ENCODE data around the gene ANXA2. TPM values are rescaled to one million over a fixed set of nuclear protein-coding genes. Genes with fewer than 3 reads are reported as not detected.
A peak's percentile ranks its signal among the peaks of the same experiment; 100 is the strongest.

ANXA2 gene
- total RNA-seq, 2 donors from 2014 or later = 355 to 392 TPM

- H3K4me1 Mint-ChIP-seq = peaks cover 16% of the 10 kb centered on the region
- Histone ChIP-seq H3K4me3 (ENCODE audit: low read length) (no peak overlapping the region), H3K9me3 (ENCODE audit: control insufficient read depth, low read length) (no peaks in the 10 kb centered on the region), H3K4me1 (ENCODE audit: control insufficient read depth, insufficient read depth, low read length) (no peaks in the 10 kb centered on the region), H3K27ac (ENCODE audit: low read depth, low read length) (no peak overlapping the region), H3K27me3 (ENCODE audit: control insufficient read depth, insufficient read depth, low read length, poor library complexity, severe bottlenecking) (no peaks in the 10 kb centered on the region), H3K9ac (ENCODE audit: extremely low read depth, low read length, poor library complexity, severe bottlenecking) (no peak overlapping the region), H3K36me3 (ENCODE audit: control insufficient read depth, insufficient read depth, low read length) (peaks cover 48% of the 10 kb centered on the region)
- no peak overlapping the region for H3K4me3 Mint-ChIP-seq
- WGBS, 2 experiments (ENCODE audit: insufficient coverage in 1 of 2, insufficient read length in 1 of 2) = 90 to 100% methylated on average over 2 of the region's 2 CpGs
- H3K36me3 Mint-ChIP-seq (ENCODE audit: low read depth) = peaks cover 20% of the 10 kb centered on the region
- no peak for TF ChIP-seq CTCF (conservative IDR thresholded peaks at IDR 0.05)
- H3K27ac Mint-ChIP-seq = no peak overlapping the region
- no peak for DNase-seq
- H3K9me3 Mint-ChIP-seq = no peaks in the 10 kb centered on the region
- no peaks in the 10 kb centered on the region for H3K27me3 Mint-ChIP-seq (ENCODE audit: insufficient read depth)
Measured at GRCh38 chr15:60425461-60425860, 27.7 kb upstream of the ANXA2 start.

GRCh38 chr15:60424006-60424405, 26.2 kb upstream of the ANXA2 start:
- 94 to 100% methylated on average over 1 of the region's 1 CpG for WGBS, 2 experiments (ENCODE audit: insufficient coverage in 1 of 2, insufficient read length in 1 of 2)
- Mint-ChIP-seq H3K9me3 (no peaks in the 10 kb centered on the region), H3K36me3 (ENCODE audit: low read depth) (peaks cover 19% of the 10 kb centered on the region), H3K27me3 (ENCODE audit: insufficient read depth) (no peaks in the 10 kb centered on the region), H3K4me3 (no peak overlapping the region), H3K27ac (peak overlapping the region; percentile 5), H3K4me1 (peaks cover 16% of the 10 kb centered on the region)
- DNase-seq = no peak
- no peak overlapping the region for H3K9ac ChIP-seq (ENCODE audit: extremely low read depth, low read length, poor library complexity, severe bottlenecking)
- no peak for TF ChIP-seq CTCF (conservative IDR thresholded peaks at IDR 0.05)
- no peaks in the 10 kb centered on the region for H3K27me3 ChIP-seq (ENCODE audit: control insufficient read depth, insufficient read depth, low read length, poor library complexity, severe bottlenecking)
- H3K36me3 ChIP-seq (ENCODE audit: control insufficient read depth, insufficient read depth, low read length) = peaks cover 38% of the 10 kb centered on the region
- H3K27ac ChIP-seq (ENCODE audit: low read depth, low read length) = no peak overlapping the region
- no peak overlapping the region for H3K4me3 ChIP-seq (ENCODE audit: low read length)
- H3K4me1 ChIP-seq (ENCODE audit: control insufficient read depth, insufficient read depth, low read length) = no peaks in the 10 kb centered on the region
- H3K9me3 ChIP-seq (ENCODE audit: control insufficient read depth, low read length) = no peaks in the 10 kb centered on the region

GRCh38 chr15:60423537-60423936, 25.8 kb upstream of the ANXA2 start:
- no peak overlapping the region for H3K27ac ChIP-seq (ENCODE audit: low read depth, low read length)
- DNase-seq = peak; percentile 49
- Mint-ChIP-seq H3K27ac (peak overlapping the region; percentile 63), H3K36me3 (ENCODE audit: low read depth) (peaks cover 19% of the 10 kb centered on the region), H3K4me3 (no peak overlapping the region), H3K27me3 (ENCODE audit: insufficient read depth) (no peaks in the 10 kb centered on the region), H3K4me1 (peaks cover 16% of the 10 kb centered on the region), H3K9me3 (no peaks in the 10 kb centered on the region)
- no peak for TF ChIP-seq CTCF (conservative IDR thresholded peaks at IDR 0.05)
- peaks cover 36% of the 10 kb centered on the region for H3K36me3 ChIP-seq (ENCODE audit: control insufficient read depth, insufficient read depth, low read length)
- no peak overlapping the region for H3K9ac ChIP-seq (ENCODE audit: extremely low read depth, low read length, poor library complexity, severe bottlenecking)
- H3K4me3 ChIP-seq (ENCODE audit: low read length) = no peak overlapping the region
- no peaks in the 10 kb centered on the region for H3K4me1 ChIP-seq (ENCODE audit: control insufficient read depth, insufficient read depth, low read length)
- H3K27me3 ChIP-seq (ENCODE audit: control insufficient read depth, insufficient read depth, low read length, poor library complexity, severe bottlenecking) = no peaks in the 10 kb centered on the region
- WGBS, 2 experiments (ENCODE audit: insufficient coverage in 1 of 2, insufficient read length in 1 of 2) = 66% methylated on average over 2 of the region's 2 CpGs; no CpG with 5 or more reads in 1 of the 2 experiments
- H3K9me3 ChIP-seq (ENCODE audit: control insufficient read depth, low read length) = no peaks in the 10 kb centered on the region

Measured in endodermal cell (in vitro differentiated cells).